Subcutaneous abdominal adipose tissue (tissue), 5 donors: ENCODE measurements around the gene SLC17A1.

Experiments
- H3K27ac ChIP-seq: one replicate; pipeline ENCODE4 v1.7.0; 2013; ENCODE audit warnings: low read depth, mild to moderate bottlenecking, inconsistent platforms, low read length, moderate library complexity
- H3K27me3 ChIP-seq, 5 donors: one replicate each; pipeline ENCODE4 v1.7.0; 2013; ENCODE audit warnings: low read length in 5 of 5, inconsistent platforms in 1 of 5; ENCODE audit not compliant: control insufficient read depth in 5 of 5, insufficient read depth in 4 of 5
- H3K36me3 ChIP-seq, 5 donors: one replicate each; pipeline ENCODE4 v1.7.0; 2013; ENCODE audit warnings: low read length in 5 of 5; ENCODE audit not compliant: control insufficient read depth in 5 of 5, insufficient read depth in 5 of 5
- H3K4me1 ChIP-seq, 5 donors: one replicate each; pipeline ENCODE4 v1.7.0; 2013; ENCODE audit warnings: low read length in 5 of 5, mild to moderate bottlenecking in 3 of 5, moderate library complexity in 1 of 5; ENCODE audit not compliant: control insufficient read depth in 5 of 5, insufficient read depth in 5 of 5
- H3K4me3 ChIP-seq, 5 donors: one replicate each; pipeline ENCODE4 v1.7.0; 2013; ENCODE audit warnings: low read length in 5 of 5, low read depth in 1 of 5
- H3K9ac ChIP-seq, 5 donors: one replicate each; pipeline ENCODE4 v1.7.0; 2013; ENCODE audit warnings: low read length in 5 of 5, mild to moderate bottlenecking in 4 of 5, moderate library complexity in 3 of 5
- H3K9me3 ChIP-seq, 5 donors: one replicate each; pipeline ENCODE4 v1.7.0; 2013; ENCODE audit warnings: low read length in 5 of 5; ENCODE audit not compliant: control insufficient read depth in 5 of 5
- donor health status: healthy.
- donor health status: healthy.
- donor health status: healthy.
- donor health status: healthy.
- donor health status: healthy.

The SLC17A1 gene

GRCh38 chr6:25793970-25794369, 37.9 kb downstream of the SLC17A1 start:
- Histone ChIP-seq H3K27me3 (no peaks in the 10 kb centered on the region), H3K9me3 (no peaks in the 10 kb centered on the region), H3K27ac (no peak overlapping the region), H3K4me1 (no peaks in the 10 kb centered on the region), H3K9ac (no peak overlapping the region), H3K36me3 (no peaks in the 10 kb centered on the region), H3K4me3 (no peak overlapping the region)

GRCh38 chr6:25792016-25792415, 39.8 kb downstream of the SLC17A1 start:
- no peaks in the 10 kb centered on the region for H3K9me3 ChIP-seq
- H3K4me1 ChIP-seq: no peaks in the 10 kb centered on the region
- no peak overlapping the region for H3K27ac ChIP-seq
- H3K36me3 ChIP-seq: no peaks in the 10 kb centered on the region
- H3K9ac ChIP-seq: no peak overlapping the region
- no peak overlapping the region for H3K4me3 ChIP-seq
- H3K27me3 ChIP-seq: no peaks in the 10 kb centered on the region

DNA sequence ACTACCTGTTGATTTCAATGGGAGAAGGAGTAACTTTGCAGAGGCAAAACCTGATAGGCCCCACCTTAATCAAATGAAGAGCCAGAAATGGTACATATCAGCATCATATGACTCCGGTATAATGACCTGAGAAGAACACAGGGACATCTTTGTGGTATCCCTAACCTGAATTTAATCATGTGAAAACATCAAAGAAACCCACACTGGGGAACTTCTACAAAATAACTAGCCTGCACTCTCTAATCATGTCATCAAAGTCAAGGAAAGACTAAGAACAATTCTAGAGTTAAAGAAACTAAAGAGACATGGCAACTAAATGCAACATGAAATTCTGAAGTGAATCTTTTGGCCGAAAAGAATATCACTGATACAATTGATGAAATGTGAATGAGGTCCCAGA, 42.4 kb downstream of the SLC17A1 start:
- H3K4me1 ChIP-seq: no peaks in the 10 kb centered on the region
- H3K27ac ChIP-seq: no peak overlapping the region
- H3K36me3 ChIP-seq: no peaks in the 10 kb centered on the region
- no peaks in the 10 kb centered on the region for H3K27me3 ChIP-seq
- no peaks in the 10 kb centered on the region for H3K9me3 ChIP-seq
- H3K9ac ChIP-seq: no peak overlapping the region
- H3K4me3 ChIP-seq: no peak overlapping the region

- no peaks in the 10 kb centered on the region for H3K9me3 ChIP-seq
Observed at GRCh38 chr6:25788305-25788922, 43.4 kb downstream of the SLC17A1 start.

GRCh38 chr6:25787428-25787827, 44.4 kb downstream of the SLC17A1 start:
- Histone ChIP-seq H3K27me3 (no peaks in the 10 kb centered on the region), H3K36me3 (no peaks in the 10 kb centered on the region), H3K4me1 (no peaks in the 10 kb centered on the region), H3K9ac (no peak overlapping the region), H3K9me3 (no peaks in the 10 kb centered on the region), H3K27ac (no peak overlapping the region), H3K4me3 (no peak overlapping the region)

More at GRCh38 chr6:25788305-25788922, 43.4 kb downstream of the SLC17A1 start:
- Histone ChIP-seq H3K4me3 (no peak overlapping the region), H3K4me1 (no peaks in the 10 kb centered on the region), H3K36me3 (no peaks in the 10 kb centered on the region), H3K27ac (no peak overlapping the region), H3K27me3 (no peaks in the 10 kb centered on the region), H3K9ac (no peak overlapping the region)

DNA sequence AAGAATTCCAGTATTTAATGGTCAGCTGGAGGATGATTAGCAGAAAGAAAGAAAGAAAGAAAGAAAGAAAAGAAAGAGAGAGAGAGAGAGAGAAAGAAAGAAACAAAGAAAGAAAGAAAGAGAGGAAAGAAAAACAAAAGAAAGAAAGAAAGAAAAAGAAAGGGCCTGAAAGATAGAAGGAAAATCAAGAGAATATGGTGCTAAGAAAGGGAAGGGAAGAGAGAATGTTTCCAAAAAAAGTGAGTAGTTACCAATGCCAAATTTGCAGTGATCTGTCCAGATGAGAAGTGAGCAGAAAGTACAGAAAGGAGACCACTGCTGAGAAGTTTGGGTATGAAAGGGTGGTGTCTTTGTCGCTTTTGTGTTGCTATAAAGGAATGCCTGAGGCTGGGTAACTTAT, 50.7 kb downstream of the SLC17A1 start:
- no peaks in the 10 kb centered on the region for H3K9me3 ChIP-seq
- no peak overlapping the region for H3K27ac ChIP-seq
- H3K27me3 ChIP-seq: no peaks in the 10 kb centered on the region
- no peaks in the 10 kb centered on the region for H3K36me3 ChIP-seq
- no peaks in the 10 kb centered on the region for H3K4me1 ChIP-seq
- H3K9ac ChIP-seq: no peak overlapping the region
- H3K4me3 ChIP-seq: no peak overlapping the region

DNA sequence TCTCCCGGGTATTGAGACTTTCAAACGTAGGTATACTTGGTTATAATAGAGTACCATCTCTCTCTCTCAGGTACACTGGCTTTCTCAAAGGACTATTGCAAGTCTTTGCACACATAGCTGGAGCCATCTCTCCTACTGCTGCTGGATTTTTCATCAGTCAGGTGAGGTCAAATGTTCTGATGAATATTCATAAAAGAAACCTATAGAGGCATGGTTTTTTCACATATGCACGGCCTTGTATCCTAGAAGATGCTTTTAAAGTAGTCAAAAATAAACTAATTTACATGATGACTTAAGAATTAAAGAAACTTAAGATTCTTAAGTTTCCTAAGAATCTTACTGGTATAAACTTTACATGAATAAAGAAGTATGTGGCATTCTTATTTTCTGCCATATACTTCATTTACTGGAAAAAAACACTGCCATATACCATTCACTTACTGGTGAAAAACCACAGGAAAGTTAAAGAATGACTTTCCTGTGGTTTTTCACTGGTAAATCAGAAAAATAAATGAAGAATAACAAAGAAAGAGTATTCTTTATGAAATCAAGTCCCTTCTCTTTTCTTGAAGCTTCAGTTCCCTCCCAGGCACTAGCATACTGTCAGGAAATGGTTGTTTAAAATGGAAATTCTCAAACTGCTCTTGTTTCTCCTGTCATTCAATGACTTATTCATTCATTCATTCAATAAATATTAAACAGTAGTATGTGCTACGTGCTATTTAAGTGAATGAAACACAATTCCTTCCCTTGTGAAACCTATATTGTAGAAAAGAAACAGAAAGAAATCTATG, 53.8 kb downstream of the SLC17A1 start:
- no peaks in the 10 kb centered on the region for H3K4me1 ChIP-seq
- H3K27me3 ChIP-seq: no peaks in the 10 kb centered on the region
- H3K36me3 ChIP-seq: no peaks in the 10 kb centered on the region
- no peak overlapping the region for H3K27ac ChIP-seq
- H3K4me3 ChIP-seq: no peak overlapping the region
- H3K9ac ChIP-seq: no peak overlapping the region
- H3K9me3 ChIP-seq: no peaks in the 10 kb centered on the region

DNA sequence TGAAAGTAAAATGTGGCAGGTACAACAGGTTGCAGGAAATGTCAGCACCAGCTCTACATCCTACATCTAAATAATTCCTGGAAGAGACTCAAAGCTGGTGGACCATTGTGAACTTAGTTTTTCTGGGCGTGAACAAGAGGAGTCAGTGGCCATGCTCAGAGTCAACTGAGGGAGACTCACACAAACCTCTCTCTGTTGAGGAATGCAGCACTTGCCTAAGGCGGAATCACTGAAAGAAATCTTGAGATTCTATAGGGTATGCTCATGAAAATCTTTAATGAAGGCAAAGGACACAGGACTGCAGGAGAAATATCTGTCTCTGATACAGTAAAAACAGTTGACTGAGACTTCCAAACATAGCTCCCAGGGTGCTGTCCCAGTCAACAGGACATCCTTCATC, 54.8 kb downstream of the SLC17A1 start:
- no peak overlapping the region for H3K9ac ChIP-seq
- no peak overlapping the region for H3K27ac ChIP-seq
- no peaks in the 10 kb centered on the region for H3K9me3 ChIP-seq
- no peaks in the 10 kb centered on the region for H3K27me3 ChIP-seq
- H3K4me3 ChIP-seq: no peak overlapping the region
- H3K4me1 ChIP-seq: no peaks in the 10 kb centered on the region
- no peaks in the 10 kb centered on the region for H3K36me3 ChIP-seq

DNA sequence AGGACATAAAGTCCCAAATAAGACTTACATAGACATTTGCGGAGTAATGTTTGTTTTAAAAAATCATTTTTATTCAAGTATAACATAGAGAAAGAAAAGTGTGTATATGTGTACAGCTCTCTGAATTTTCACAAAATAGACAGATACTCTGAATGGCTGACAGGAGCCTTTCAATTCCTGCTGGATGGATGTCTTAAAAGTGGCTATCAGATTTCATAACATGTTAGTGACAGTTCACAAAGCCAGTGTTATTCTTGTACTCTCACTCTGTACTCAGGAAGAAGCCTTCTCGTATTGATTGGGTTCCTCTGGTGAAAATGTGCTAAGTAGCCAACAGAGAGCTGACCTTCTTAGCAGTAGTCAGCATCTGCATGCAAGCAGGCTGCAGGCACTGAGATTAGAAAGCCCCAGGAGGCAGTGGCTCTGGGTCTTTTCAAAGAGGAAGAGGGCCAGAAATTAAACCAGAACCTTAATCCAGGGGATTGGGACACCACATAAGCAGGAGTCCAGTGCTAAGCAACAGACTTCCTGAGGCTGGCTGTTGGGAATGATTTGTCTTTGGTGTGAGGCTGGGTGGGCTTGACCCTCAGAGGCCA, 57.6 kb downstream of the SLC17A1 start:
- no peaks in the 10 kb centered on the region for H3K9me3 ChIP-seq
- H3K4me3 ChIP-seq: no peak overlapping the region
- H3K27ac ChIP-seq: no peak overlapping the region
- H3K4me1 ChIP-seq: no peaks in the 10 kb centered on the region
- H3K27me3 ChIP-seq: no peaks in the 10 kb centered on the region
- H3K9ac ChIP-seq: no peak overlapping the region
- H3K36me3 ChIP-seq: no peaks in the 10 kb centered on the region

GRCh38 chr6:25769983-25770382, 61.9 kb downstream of the SLC17A1 start:
- Histone ChIP-seq H3K27ac (no peak overlapping the region), H3K9ac (no peak overlapping the region), H3K27me3 (no peaks in the 10 kb centered on the region), H3K36me3 (no peaks in the 10 kb centered on the region), H3K4me1 (no peaks in the 10 kb centered on the region), H3K9me3 (no peaks in the 10 kb centered on the region), H3K4me3 (no peak overlapping the region)
